Measurements from ENCODE around the gene VILL.

VILL gene

DNA sequence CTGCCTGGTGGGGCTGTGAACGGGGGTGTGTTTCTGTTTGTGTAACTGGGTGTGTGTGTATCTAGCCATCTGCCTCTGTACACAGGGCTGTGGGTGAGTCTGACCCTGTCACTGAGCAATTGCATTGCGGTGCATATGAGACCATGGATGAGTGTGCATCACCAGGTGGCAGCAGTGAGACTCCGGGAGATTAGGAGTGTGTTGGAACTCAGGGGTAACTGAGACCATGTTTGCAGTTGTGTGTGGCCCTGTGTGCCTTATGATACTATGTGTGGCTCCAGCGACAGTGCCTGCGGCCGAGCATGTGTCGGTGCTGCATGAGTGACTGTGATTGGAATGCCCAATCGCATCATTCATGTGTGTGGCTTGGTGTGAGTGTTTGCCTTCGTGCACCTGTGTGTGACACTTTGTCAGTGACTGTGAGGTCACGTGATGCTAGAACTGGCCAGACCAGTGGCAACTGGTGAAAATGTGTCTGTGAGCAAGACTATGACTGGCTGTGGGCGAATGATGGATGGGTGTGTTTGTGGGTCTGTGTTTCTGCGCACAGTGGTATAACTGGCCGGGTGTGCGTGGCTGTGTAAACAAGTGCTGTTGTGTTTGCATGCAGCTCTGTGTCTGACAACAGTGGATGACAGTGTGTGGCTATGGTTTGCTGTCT is 14.0 kb downstream of the VILL start:
- TF ChIP-seq ZNF274 (IDR thresholded peaks at IDR 0.05; ENCODE audit: low read depth, low read length): no peak

DNA sequence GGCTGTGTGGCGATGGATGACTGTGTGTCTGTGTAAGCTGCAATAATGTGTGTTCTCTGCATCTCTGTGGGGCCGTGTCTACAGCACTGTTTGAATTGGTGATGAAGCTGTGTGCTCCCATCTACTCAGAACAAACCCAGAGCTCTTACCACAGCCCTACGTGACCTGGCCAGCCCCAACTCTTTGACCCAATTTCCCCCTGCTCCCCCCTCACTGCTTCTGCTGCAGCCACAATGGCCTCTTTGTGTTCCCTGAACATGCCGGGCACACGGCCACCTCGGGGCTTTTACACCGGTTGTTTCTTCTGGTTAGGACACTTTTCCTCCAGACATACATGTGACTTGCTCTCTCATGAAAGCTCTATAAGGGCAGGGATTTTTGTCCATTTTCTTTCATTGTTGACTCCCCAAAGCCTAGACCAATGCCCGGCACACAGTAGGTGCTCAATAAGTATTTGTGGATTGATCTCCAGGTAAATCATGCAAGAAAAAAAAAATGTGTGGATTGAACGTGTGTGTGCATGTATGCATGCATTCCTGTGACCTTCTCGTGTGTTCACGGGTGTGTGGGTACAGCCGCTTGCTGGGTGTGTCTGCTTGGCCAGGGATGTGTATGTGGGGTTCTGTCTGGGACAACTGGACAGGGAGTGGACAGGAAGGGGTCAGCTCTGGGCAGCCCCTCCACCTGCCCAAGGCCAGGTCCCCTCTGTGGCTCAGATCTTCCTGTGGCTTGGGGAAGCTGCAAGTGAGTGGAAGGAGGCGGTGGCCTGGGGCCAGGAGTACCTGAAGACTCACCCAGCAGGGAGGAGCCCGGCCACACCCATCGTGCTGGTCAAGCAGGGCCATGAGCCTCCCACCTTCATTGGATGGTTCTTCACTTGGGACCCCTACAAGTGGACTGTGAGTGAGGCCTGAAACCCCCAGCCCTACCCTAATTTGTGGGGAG is 14.8 kb downstream of the VILL start:
- no peak for TF ChIP-seq ZNF274 (IDR thresholded peaks at IDR 0.05; ENCODE audit: low read depth, low read length)

More for the DNA sequence above, 14.0 kb downstream of the VILL start:
- H3K4me3 ChIP-seq (ENCODE audit: low read length): no peak overlapping the region

DNA sequence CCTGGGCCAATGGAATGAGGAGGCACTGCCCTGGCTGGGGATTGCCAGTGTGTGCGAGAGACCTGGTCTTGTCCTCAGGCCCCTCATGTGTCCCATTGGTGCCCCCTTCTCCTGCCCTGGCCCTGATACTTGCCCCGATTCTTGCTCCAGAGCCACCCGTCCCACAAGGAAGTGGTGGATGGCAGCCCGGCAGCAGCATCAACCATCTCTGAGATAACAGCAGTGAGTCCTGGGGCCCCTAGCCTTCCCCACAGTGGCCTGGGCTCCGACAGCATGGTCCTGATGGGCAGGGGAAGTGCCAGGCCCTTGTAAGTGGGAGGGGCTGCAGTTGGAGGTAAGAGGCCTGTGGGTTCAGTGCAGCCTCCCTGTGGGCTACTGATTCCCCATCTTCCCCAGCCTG is 15.4 kb downstream of the VILL start:
- no peak overlapping the region for H3K4me3 ChIP-seq (ENCODE audit: low read length)
- no peak for TF ChIP-seq ZNF274 (IDR thresholded peaks at IDR 0.05; ENCODE audit: low read depth, low read length)

More for the DNA sequence above, 14.8 kb downstream of the VILL start:
- H3K4me3 ChIP-seq (ENCODE audit: low read length): no peak overlapping the region

DNA sequence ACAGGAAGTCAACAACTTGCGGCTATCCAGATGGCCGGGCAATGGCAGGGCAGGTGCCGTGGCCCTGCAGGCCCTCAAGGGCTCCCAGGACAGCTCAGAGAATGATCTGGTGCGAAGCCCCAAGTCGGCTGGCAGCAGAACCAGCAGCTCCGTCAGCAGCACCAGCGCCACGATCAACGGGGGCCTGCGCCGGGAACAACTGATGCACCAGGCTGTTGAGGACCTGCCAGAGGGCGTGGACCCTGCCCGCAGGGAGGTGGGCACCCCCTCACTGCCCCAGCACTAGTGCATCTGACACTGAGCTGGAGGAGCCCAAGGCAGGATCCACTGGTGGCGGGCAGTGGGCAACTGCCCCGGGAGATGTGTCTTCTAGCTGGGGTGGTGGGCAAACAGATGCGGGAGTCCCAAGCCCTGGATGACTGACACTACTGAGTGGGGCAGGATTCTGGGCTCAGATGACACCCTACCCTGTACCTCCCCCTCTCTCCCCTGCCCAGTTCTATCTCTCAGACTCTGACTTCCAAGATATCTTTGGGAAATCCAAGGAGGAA is 15.9 kb downstream of the VILL start:
- TF ChIP-seq ZNF274 (IDR thresholded peaks at IDR 0.05; ENCODE audit: low read depth, low read length): no peak
- no peak overlapping the region for H3K4me3 ChIP-seq (ENCODE audit: low read length)

DNA sequence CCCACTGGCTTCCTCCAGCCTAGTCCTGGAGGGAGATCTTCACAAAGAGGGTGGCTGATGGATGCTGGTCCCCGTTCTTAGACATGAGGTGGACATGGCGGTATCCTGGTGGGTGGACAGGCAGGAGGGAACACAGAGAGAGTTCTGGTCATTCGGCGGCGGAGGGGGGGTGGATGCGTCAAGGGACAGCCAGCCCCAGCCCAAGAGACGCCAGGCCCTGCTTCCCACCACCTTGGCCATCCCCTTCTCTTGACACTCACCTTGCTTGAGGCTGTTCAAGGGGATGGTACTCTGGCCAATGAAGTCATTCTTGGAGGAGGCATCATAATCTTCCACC is 17.1 kb downstream of the VILL start:
- H3K4me3 ChIP-seq (ENCODE audit: low read length): no peak overlapping the region
- no peak for TF ChIP-seq ZNF274 (IDR thresholded peaks at IDR 0.05; ENCODE audit: low read depth, low read length)

DNA sequence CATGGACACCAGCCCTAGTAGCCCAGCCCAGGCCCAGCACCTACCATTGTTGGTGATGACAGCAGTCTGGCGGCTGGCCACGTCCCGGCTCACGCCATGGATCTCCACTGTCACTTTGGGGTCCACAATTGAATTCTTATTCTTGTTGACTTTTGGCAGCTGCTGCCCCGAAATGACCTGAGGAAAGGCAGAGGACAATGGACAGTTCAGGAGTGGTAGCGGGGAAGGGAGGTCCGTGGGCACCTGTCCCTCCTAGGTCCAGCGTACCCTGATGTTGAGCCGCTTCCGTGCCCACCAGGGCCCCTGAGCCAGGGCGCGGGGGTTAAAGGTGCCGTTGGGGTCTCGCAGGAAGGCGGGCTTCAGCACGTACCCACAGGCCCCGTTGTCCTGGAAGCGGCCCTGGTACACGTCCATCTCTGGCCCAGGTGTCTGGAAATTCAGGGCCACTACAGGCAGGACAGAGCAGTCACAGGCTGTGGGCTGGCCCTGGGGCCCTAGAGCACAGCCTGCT is 17.7 kb downstream of the VILL start:
- no peak for TF ChIP-seq ZNF274 (IDR thresholded peaks at IDR 0.05; ENCODE audit: low read depth, low read length)
- H3K4me3 ChIP-seq (ENCODE audit: low read length): no peak overlapping the region

DNA sequence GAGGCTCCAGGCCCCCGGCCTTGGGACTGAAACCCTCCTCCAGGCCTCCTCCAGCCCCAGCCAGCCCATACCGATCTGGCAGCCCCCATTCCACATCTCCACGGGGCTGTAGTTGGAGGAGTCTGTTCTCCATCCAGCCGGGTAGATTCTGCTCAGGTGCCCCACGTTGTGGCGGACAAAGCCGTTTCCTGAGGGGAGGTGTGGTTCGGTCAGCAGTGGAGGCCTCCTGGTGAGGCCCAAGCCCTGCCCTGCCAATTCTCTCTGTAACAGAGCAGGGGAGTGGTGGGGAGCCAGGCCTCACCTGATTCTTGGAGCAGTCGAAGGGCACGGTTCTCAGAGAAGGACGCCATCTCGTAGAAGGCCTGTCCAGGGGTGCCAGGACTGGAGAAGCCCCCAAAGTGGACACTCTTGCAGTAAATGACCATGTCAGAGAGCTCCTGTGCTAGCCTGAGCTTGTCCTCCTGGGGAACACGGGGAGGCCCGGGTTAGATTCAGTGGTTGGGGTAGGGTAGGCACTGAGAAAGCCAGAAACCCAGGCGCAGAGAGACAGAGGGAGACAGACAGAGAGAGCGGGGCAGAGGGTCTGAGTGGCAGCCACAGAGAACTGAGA is 18.5 kb downstream of the VILL start:
- no peak overlapping the region for H3K4me3 ChIP-seq (ENCODE audit: low read length)
- no peak for TF ChIP-seq ZNF274 (IDR thresholded peaks at IDR 0.05; ENCODE audit: low read depth, low read length)

DNA sequence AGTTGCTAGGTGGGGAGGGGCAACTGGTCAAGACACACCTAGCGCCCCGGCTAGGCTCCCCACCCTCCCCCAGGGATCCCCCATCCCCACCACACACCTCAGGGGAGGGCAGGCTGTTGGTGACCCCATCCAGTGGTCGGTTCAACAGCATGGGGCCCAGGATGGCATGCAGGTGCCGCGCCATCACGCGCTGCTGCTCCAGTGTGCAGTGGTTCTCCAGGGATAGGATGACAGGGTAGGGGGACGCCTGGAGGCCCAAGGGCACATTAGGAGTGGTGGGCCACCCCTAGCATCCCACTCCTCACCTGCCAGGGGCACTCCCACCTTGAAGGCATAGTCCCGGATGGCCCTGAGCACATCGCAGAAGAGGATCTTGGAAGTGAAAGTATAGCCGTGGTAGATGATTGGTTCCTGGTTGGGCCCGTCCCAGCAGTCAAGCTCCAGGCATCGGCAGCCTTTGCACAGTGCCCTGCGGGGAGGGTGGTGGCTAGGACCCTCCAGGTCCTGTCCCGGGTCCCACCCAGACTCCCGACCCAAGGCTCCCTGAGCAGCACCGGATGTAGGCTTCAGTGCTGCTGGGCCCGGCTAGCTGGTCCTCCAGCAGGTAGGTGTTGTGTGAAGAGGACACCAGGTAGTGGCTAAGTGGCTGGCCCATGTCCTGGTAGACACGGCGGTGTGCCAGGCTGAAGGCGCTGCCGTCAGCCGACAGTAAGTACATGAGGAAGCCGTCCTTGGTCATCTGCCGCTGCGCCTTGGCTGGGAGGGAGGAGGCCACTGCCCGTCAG is 19.4 kb downstream of the VILL start:
- H3K4me3 ChIP-seq (ENCODE audit: low read length): no peak overlapping the region
- no peak for TF ChIP-seq ZNF274 (IDR thresholded peaks at IDR 0.05; ENCODE audit: low read depth, low read length)

DNA sequence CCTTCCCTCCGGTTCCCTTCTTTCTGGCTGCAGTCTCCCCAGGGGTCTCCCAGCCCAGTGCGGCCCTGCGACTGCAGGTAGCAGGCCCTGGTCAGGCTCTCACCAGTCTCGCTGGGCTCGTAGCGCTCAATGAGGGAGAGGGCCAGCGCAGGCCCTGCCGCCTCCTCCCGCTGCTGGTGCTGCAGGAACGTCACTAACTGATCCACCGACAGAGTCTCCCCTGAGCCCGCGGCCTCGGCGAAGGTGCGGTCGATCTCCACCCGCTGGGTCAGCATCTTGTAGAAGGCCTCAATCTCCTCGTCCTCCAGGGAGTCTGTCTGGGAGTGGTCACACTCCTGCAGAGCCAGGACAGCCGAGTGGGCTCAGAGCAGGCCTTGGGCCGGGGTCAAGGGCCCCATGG is 20.5 kb downstream of the VILL start:
- no peak overlapping the region for H3K4me3 ChIP-seq (ENCODE audit: low read length)
- no peak for TF ChIP-seq ZNF274 (IDR thresholded peaks at IDR 0.05; ENCODE audit: low read depth, low read length)

DNA sequence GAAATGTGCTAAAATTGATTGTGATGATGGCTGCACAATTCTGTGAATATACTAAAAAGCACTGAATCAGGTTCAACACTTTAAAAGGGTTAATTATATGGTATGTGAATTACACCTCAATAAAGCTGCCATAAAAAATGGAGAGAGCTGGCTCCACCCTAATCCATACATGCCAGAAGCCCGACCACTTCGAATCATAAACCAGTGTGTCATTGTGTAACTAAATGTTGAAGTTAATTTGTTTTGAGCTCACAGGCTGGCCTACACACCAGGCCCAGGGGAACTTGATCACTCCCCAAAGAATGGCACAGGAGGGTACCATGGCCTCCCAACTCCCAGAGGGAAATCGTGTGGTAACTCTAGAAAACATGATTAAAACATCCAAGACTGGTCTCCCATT is 24.9 kb downstream of the VILL start:
- H3K4me3 ChIP-seq (ENCODE audit: low read length): no peak overlapping the region
- no peak for TF ChIP-seq ZNF274 (IDR thresholded peaks at IDR 0.05; ENCODE audit: low read depth, low read length)

DNA sequence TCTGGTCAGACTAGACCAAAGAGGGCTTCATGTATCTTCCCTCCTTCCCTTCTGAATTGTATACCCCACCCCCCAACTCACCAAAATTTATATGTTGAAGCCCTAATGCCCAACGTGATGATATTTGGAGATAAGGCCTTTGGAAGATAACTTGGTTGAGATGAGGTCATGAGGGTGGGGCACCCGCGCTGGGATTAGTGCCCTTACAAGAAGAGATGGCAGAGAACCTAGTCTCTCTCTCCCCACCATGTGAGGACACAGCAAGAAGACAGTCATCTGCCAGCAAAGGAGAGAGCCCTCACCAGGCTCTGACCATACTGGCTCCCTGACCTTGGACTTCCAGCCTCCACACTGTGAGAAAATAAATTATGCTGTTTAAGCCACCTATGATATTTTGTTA is 25.4 kb downstream of the VILL start:
- no peak overlapping the region for H3K4me3 ChIP-seq (ENCODE audit: low read length)
- no peak for TF ChIP-seq ZNF274 (IDR thresholded peaks at IDR 0.05; ENCODE audit: low read depth, low read length)

DNA sequence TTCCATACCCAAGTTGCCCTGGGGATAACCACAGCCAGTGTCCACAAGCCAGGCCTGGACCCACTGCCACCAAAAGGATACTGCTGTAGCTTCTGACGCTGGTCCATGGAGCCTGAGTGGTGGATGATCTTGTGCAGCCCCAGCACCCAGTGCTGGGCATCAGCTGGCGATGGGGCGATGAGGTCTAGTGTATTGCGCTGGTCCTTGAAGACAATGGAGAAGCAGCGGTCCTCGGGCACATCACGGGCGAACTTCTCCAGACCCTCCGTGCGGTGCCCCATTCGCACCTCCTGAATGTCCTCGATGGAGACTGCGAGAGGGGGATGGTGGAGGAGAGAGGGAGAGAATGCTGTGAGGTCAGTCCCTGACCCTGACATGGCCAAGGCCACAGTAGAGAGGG is 25.8 kb downstream of the VILL start:
- H3K4me3 ChIP-seq (ENCODE audit: low read length): no peak overlapping the region
- TF ChIP-seq ZNF274 (IDR thresholded peaks at IDR 0.05; ENCODE audit: low read depth, low read length): no peak

DNA sequence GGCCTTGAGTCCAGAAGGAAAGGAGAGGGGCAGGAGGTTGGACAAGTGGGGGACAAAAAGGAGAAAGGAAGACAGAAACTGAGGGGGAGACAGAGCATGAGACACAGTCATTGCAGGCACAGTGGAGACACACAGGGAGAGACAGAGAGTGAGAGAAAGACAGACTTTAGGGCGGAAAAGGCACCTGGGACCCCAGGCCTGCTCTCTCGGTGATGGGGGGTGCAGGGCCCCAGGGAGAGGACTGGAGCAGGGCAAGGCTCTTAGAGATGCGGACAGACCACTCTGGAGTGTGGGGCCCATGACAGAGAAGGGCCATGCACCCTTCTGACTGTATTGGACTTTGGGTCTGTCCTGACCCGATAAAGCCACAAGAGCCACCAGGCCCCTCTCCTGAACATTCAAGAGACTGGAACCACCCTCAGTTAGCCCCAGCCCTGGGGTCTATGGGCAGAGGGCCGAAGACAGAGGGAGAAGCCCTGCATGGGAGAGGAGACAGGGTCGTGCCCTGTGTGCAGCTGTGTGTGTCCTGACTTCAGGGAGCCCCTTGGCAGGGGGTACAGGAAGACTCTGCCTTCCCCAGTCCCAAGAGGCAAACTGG is 26.4 kb downstream of the VILL start:
- TF ChIP-seq ZNF274 (IDR thresholded peaks at IDR 0.05; ENCODE audit: low read depth, low read length): no peak
- H3K4me3 ChIP-seq (ENCODE audit: low read length): no peak overlapping the region

Data from GM08714 (cell line).